DMS153 treated with DMSO at 0.1 percent for 48 hours (cell line): ENCODE results near the gene VWA2.

ENCODE experiments used
- DNase-seq: peaks from one replicate; lab custom pipeline; 2025; ENCODE audit not compliant: unreplicated experiment; lab: John Stamatoyannopoulos, UW

Gene VWA2

GRCh38 chr10:114239117-114239993 is at the start of gene VWA2:
TSS of gene VWA2 (plus strand) at chr10:114239254. CDS start at chr10:114248714, 9,460 bp downstream.
- peak; percentile 79 for DNase-seq

GRCh38 chr10:114189700-114190099 is 49.4 kb upstream of the VWA2 start:
- DNase-seq: no peak

GRCh38 chr10:114195079-114195478 is 44.0 kb upstream of the VWA2 start:
- DNase-seq: no peak

GRCh38 chr10:114199239-114199638 is 39.8 kb upstream of the VWA2 start:
- no peak for DNase-seq

- DNase-seq: no peak
These were observed 36.2 kb upstream of the VWA2 start for GRCh38 chr10:114202812-114203211.

- DNase-seq: no peak
These were observed 32.2 kb upstream of the VWA2 start for GRCh38 chr10:114206902-114207301.

- DNase-seq: no peak
These were observed 31.7 kb upstream of the VWA2 start for GRCh38 chr10:114207349-114207748.

GRCh38 chr10:114208351-114208750 is 30.7 kb upstream of the VWA2 start:
- DNase-seq: no peak

GRCh38 chr10:114212153-114212552 is 26.9 kb upstream of the VWA2 start:
- no peak for DNase-seq

- no peak for DNase-seq
These were observed 24.0 kb upstream of the VWA2 start for GRCh38 chr10:114215033-114215432.

GRCh38 chr10:114220281-114220680 is 18.8 kb upstream of the VWA2 start:
- DNase-seq: no peak

- DNase-seq: no peak
These were observed 17.8 kb upstream of the VWA2 start for GRCh38 chr10:114221235-114221634.

GRCh38 chr10:114223066-114223465 is 16.0 kb upstream of the VWA2 start:
- DNase-seq: no peak

- no peak for DNase-seq
These were observed 10.9 kb upstream of the VWA2 start for GRCh38 chr10:114228156-114228555.

GRCh38 chr10:114232561-114233176 is 6.4 kb upstream of the VWA2 start:
- DNase-seq: no peak

- DNase-seq: no peak
These were observed 5.6 kb upstream of the VWA2 start for GRCh38 chr10:114233482-114233881.

GRCh38 chr10:114234132-114234531 is 4.9 kb upstream of the VWA2 start:
- no peak for DNase-seq

- DNase-seq: no peak
These were observed 916 bp downstream of the VWA2 start for GRCh38 chr10:114239994-114240345.

GRCh38 chr10:114242235-114242634 is 3.2 kb downstream of the VWA2 start:
- no peak for DNase-seq

GRCh38 chr10:114243661-114244060 is 4.6 kb downstream of the VWA2 start:
- no peak for DNase-seq

GRCh38 chr10:114244126-114244525 is 5.1 kb downstream of the VWA2 start:
- no peak for DNase-seq

- no peak for DNase-seq
These were observed 6.2 kb downstream of the VWA2 start for GRCh38 chr10:114245121-114245791.
